Trophoblast cell (in vitro differentiated cells and primary cell): ENCODE data around the gene STK36.
A peak's percentile ranks its signal among the peaks of the same experiment; 100 is the strongest.

ENCODE experiments used
- DNase-seq, 2 donors: peaks; one replicate each; pipeline ENCODE4 v3.0.0-alpha.2; 2016
- H2AFZ ChIP-seq: 2 replicates; pipeline ENCODE4 v1.6.1; 2013; ENCODE audit warnings: low read length, moderate library complexity, mild to moderate bottlenecking; ENCODE audit not compliant: insufficient read depth, poor library complexity
- H2AK5ac ChIP-seq: 2 replicates; pipeline ENCODE4 v1.6.1; 2013; ENCODE audit warnings: mild to moderate bottlenecking, low read length
- H2BK120ac ChIP-seq: 2 replicates; pipeline ENCODE4 v1.6.1; 2013; ENCODE audit warnings: low read length, mild to moderate bottlenecking, moderate library complexity; ENCODE audit not compliant: insufficient read depth, poor library complexity
- H2BK12ac ChIP-seq: 2 replicates; pipeline ENCODE4 v1.6.1; 2013; ENCODE audit warnings: mild to moderate bottlenecking, low read length, moderate library complexity
- H2BK5ac ChIP-seq: 2 replicates; pipeline ENCODE4 v1.6.1; 2013; ENCODE audit warnings: low read length, low read depth, moderate library complexity, mild to moderate bottlenecking; ENCODE audit not compliant: poor library complexity
- H3K14ac ChIP-seq: 2 replicates; pipeline ENCODE4 v1.6.1; 2013; ENCODE audit warnings: mild to moderate bottlenecking, low read length
- H3K18ac ChIP-seq: 2 replicates; pipeline ENCODE4 v1.6.1; 2013; ENCODE audit warnings: mild to moderate bottlenecking, low read length
- H3K23ac ChIP-seq: 2 replicates; pipeline ENCODE4 v1.6.1; 2013; ENCODE audit warnings: low read length
- H3K27ac ChIP-seq: 2 replicates; pipeline ENCODE4 v1.5.1; 2013; ENCODE audit warnings: low read depth, mild to moderate bottlenecking, inconsistent platforms, low read length, moderate library complexity
- H3K27me3 ChIP-seq: 2 replicates; pipeline ENCODE4 v1.6.1; 2013; ENCODE audit warnings: inconsistent platforms, mild to moderate bottlenecking, low read length, moderate library complexity; ENCODE audit not compliant: insufficient read depth
- H3K36me3 ChIP-seq, 2 experiments: 1 replicate in 1 of 2; 2 replicates in 1 of 2; pipeline ENCODE4 v1.6.1; 2013; ENCODE audit warnings: low read length in 2 of 2, mild to moderate bottlenecking in 2 of 2, moderate library complexity in 1 of 2; ENCODE audit not compliant: insufficient read depth in 2 of 2, control insufficient read depth in 1 of 2
- H3K4ac ChIP-seq: 2 replicates; pipeline ENCODE4 v1.6.1; 2013; ENCODE audit warnings: low read depth, mild to moderate bottlenecking, low read length, moderate library complexity
- H3K4me1 ChIP-seq, 2 experiments: 1 replicate in 1 of 2; 2 replicates in 1 of 2; pipeline ENCODE4 v1.6.1; 2013; ENCODE audit warnings: low read length in 2 of 2, mild to moderate bottlenecking in 2 of 2, moderate library complexity in 1 of 2; ENCODE audit not compliant: insufficient read depth in 2 of 2, control insufficient read depth in 1 of 2
- H3K4me2 ChIP-seq: 2 replicates; pipeline ENCODE4 v1.6.1; 2013; ENCODE audit warnings: inconsistent platforms, mild to moderate bottlenecking, low read length, moderate library complexity
- H3K4me3 ChIP-seq: 2 replicates; pipeline ENCODE4 v1.5.1; 2013; ENCODE audit warnings: mild to moderate bottlenecking, low read depth, low read length, inconsistent platforms
- H3K79me1 ChIP-seq: one replicate; pipeline ENCODE4 v1.6.1; 2013; ENCODE audit warnings: low read length
- H3K79me2 ChIP-seq: 2 replicates; pipeline ENCODE4 v1.6.1; 2013; ENCODE audit warnings: low read length, mild to moderate bottlenecking; ENCODE audit not compliant: control insufficient read depth, insufficient read depth, poor library complexity
- H3K9ac ChIP-seq: 2 replicates; pipeline ENCODE4 v1.6.1; 2013; ENCODE audit warnings: mild to moderate bottlenecking, low read length
- H3K9me3 ChIP-seq: 2 replicates; pipeline ENCODE4 v1.6.1; 2013; ENCODE audit warnings: low read depth, mild to moderate bottlenecking, control low read depth, inconsistent platforms, low read length; ENCODE audit not compliant: insufficient read depth
- H4K12ac ChIP-seq: 2 replicates; pipeline ENCODE4 v1.6.1; 2013; ENCODE audit warnings: low read depth, mild to moderate bottlenecking, low read length, moderate library complexity
- H4K8ac ChIP-seq: 2 replicates; pipeline ENCODE4 v1.6.1; 2013; ENCODE audit warnings: low read depth, mild to moderate bottlenecking, low read length, moderate library complexity
- H4K91ac ChIP-seq: one replicate; pipeline ENCODE4 v1.6.1; 2013; ENCODE audit warnings: low read depth, mild to moderate bottlenecking, low read length, moderate library complexity
- WGBS: extraction: QIAGEN DNeasy Blood & Tissue Kit; methylation state at CpG from one replicate; pipeline ENCODE4 v1.1.7; 2013; ENCODE audit warnings: missing lambda C conversion rate; ENCODE audit not compliant: insufficient read length, insufficient coverage; ENCODE audit errors: extremely low coverage; 5-methylcytosine and 5-hydroxymethylcytosine counted together

The STK36 gene

DNA sequence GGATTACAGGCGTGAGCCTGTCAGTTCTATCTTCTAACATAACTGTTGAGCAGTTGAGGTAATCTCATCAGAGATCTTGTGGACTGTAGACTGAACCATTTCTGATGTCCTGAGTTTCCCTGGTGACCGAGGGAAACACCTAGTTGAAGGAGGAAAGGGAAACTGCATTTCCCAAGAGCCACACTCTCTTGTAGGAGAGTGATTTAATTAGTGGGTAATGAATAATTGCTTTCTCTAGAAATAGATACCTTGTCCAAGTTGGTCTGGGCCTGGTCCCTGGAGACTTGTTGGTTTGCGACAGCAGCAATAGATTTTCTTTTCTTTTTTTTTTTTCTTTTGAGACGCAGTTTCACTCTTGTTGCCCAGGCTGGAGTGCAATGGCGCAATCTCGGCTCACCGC lies 46.2 kb downstream of the STK36 start:
- Histone ChIP-seq H2BK12ac (no peak overlapping the region), H3K14ac (no peak overlapping the region), H3K9ac (no peak overlapping the region), H3K4me3 (no peak overlapping the region), H3K27me3 (no peaks in the 10 kb centered on the region), H2AK5ac (no peak overlapping the region), H3K36me3 (peaks cover 2 to 4% of the 10 kb centered on the region in 2 experiments), H2BK5ac (no peak overlapping the region), H3K4me1 (peaks cover 0 to 2% of the 10 kb centered on the region in 2 experiments), H2AFZ (no peak overlapping the region), H4K12ac (no peak overlapping the region), H2BK120ac (no peak overlapping the region), H3K18ac (no peak overlapping the region), H3K27ac (no peak overlapping the region), H3K4me2 (no peak overlapping the region), H4K91ac (no peak overlapping the region), H3K23ac (no peak overlapping the region), H3K4ac (no peak overlapping the region), H3K79me2 (peaks cover under 1% of the 10 kb centered on the region), H3K9me3 (no peaks in the 10 kb centered on the region), H4K8ac (no peak overlapping the region), H3K79me1 (no peaks in the 10 kb centered on the region)
- no CpG with 5 or more reads among the region's 7 CpGs for WGBS
- DNase-seq, result no peak

DNA sequence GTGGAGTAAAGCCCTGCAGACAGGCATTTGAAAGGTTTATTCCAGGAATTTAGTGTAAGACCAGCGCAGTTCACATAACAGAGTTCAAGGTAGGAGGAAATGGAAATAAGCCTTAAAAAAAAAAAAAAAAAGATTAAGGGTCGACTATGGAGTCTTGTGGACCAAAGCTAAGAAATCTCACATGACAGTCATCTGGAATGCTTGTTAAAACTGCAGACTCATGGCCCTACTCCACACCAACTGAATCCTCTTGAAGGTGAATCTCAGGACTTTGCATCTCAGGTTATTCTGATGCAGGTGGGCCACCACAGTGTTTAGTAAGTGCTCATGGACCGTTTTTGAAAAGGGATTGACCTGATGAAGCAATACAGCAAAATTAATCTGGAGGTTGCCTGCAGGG lies 47.6 kb downstream of the STK36 start:
- Histone ChIP-seq H3K4me3 (no peak overlapping the region), H4K8ac (no peak overlapping the region), H2BK120ac (no peak overlapping the region), H3K27me3 (no peaks in the 10 kb centered on the region), H3K27ac (no peak overlapping the region), H2AK5ac (no peak overlapping the region), H4K12ac (no peak overlapping the region), H3K4me2 (no peak overlapping the region), H3K79me1 (no peaks in the 10 kb centered on the region), H3K9ac (no peak overlapping the region), H2BK5ac (no peak overlapping the region), H3K9me3 (no peaks in the 10 kb centered on the region), H2AFZ (no peak overlapping the region), H3K79me2 (no peaks in the 10 kb centered on the region), H2BK12ac (no peak overlapping the region), H3K18ac (no peak overlapping the region), H3K4ac (no peak overlapping the region), H4K91ac (no peak overlapping the region), H3K36me3 (peaks cover 2 to 4% of the 10 kb centered on the region in 2 experiments), H3K4me1 (peaks cover 0 to 2% of the 10 kb centered on the region in 2 experiments), H3K23ac (no peak overlapping the region), H3K14ac (no peak overlapping the region)
- no peak for DNase-seq
- WGBS, result no CpG with 5 or more reads among the region's 3 CpGs

DNA sequence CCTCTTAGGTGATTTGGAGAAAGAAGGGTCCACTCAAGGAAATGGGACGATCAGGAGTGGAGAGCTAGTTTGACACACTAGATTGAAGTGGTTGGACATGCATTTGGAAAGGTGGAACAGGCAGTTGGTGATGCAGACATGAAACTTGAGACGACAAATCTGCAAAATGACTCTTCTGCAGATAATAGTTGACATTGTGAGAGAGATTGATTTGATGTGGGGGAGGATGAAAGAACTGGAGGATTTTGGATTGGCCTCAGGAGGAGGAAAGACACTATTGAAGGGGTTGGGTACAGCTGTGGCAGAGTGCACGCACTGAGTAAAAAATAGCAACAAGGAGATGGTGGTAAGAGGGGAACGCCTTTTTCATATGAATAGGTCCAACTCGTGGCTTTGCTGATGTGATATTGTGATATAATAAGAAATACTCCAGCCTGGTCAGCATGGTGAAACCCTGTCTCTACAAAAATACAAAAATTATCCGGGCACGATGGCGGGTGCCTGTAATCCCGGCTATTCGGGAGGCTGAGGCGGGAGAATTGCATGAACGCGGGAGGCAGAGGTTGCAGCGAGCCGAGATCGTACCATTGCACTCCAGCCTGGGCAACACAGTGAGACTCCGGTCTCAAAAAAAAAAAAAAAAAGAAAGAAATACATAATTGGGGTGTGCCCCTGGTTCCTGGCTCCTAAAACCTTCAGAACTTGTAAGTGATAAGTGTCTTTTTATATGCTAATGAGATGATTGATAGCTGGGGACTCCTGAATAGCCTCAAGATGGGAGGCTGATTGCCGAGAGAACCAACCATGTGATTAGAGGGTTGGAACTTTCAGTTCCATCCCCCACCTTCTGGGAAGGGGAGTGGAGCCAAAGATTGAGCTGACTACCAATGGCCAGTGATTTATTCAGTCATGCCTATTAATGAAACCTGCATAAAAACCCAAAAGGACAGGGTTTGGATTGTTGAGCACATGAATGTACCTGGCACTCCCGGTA lies 48.5 kb downstream of the STK36 start:
- Histone ChIP-seq H2BK5ac (no peak overlapping the region), H4K8ac (no peak overlapping the region), H3K9me3 (no peaks in the 10 kb centered on the region), H3K4me3 (no peak overlapping the region), H2AK5ac (no peak overlapping the region), H3K4me1 (peaks cover 0 to 2% of the 10 kb centered on the region in 2 experiments), H3K4me2 (no peak overlapping the region), H3K79me1 (no peaks in the 10 kb centered on the region), H3K14ac (no peak overlapping the region), H3K79me2 (no peaks in the 10 kb centered on the region), H4K91ac (no peak overlapping the region), H2AFZ (no peak overlapping the region), H3K36me3 (peaks cover 2 to 4% of the 10 kb centered on the region in 2 experiments), H2BK12ac (no peak overlapping the region), H4K12ac (no peak overlapping the region), H3K18ac (no peak overlapping the region), H3K4ac (peak overlapping the region; percentile 12), H3K9ac (no peak overlapping the region), H3K27ac (no peak overlapping the region), H3K27me3 (no peaks in the 10 kb centered on the region), H2BK120ac (no peak overlapping the region), H3K23ac (no peak overlapping the region)
- DNase-seq, result no peak
- no CpG with 5 or more reads among the region's 19 CpGs for WGBS

DNA sequence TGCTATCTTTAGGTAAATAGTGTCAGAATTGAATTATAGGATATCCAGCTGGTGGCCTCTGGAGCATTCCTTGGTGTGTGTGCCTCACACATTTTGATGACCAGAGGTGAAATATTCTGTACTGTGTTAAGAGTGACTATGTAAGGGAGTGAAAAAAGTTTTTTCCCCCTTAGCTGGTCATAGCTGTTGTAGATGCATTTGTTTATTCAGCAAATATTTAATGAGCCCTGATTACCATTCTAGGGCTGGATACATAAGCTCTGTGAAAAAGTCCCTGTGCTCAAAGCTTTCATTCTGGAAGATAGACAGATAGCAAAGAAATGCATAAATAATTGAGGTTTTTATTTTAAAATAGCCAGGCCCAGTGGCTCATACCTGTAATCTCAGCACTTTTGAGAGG lies 49.6 kb downstream of the STK36 start:
- H4K8ac ChIP-seq, result no peak overlapping the region
- H3K79me2 ChIP-seq, result no peaks in the 10 kb centered on the region
- no peak for DNase-seq
- peak overlapping the region; percentile 70 for H3K9ac ChIP-seq
- H4K91ac ChIP-seq, result no peak overlapping the region
- no peak overlapping the region for H3K4me3 ChIP-seq
- no peaks in the 10 kb centered on the region for H3K79me1 ChIP-seq
- no peak overlapping the region for H3K4me2 ChIP-seq
- H2BK5ac ChIP-seq, result no peak overlapping the region
- H2BK120ac ChIP-seq, result no peak overlapping the region
- no peak overlapping the region for H3K27ac ChIP-seq
- H3K9me3 ChIP-seq, result no peaks in the 10 kb centered on the region
- no peak overlapping the region for H2BK12ac ChIP-seq
- no peak overlapping the region for H3K4ac ChIP-seq
- peaks cover 0 to 2% of the 10 kb centered on the region in 2 experiments for H3K4me1 ChIP-seq
- no peak overlapping the region for H3K23ac ChIP-seq
- H4K12ac ChIP-seq, result no peak overlapping the region
- H3K18ac ChIP-seq, result no peak overlapping the region
- H3K14ac ChIP-seq, result no peak overlapping the region
- H2AFZ ChIP-seq, result no peak overlapping the region
- peaks cover 2 to 3% of the 10 kb centered on the region in 2 experiments for H3K36me3 ChIP-seq
- no peaks in the 10 kb centered on the region for H3K27me3 ChIP-seq
- H2AK5ac ChIP-seq, result no peak overlapping the region
